HEK293T (cell line): Measurements from ENCODE around the gene CPA4.

Experiments
- CTCF ChIA-PET: fragments of 350-600 bp; formaldehyde crosslinking; extraction: SDS; loops from one replicate; lab custom pipeline; 2021; ENCODE audit warnings: antibody characterized with exemption, inconsistent platforms; lab: Yijun Ruan, JAX
- POLR2A ChIA-PET: fragments of 350-600 bp; formaldehyde crosslinking; extraction: SDS; loops from one replicate; lab custom pipeline; 2020; ENCODE audit warnings: antibody characterized with exemption, inconsistent platforms; lab: Yijun Ruan, JAX
- DNase-seq: peaks from one replicate; pipeline ENCODE4 v3.0.0; 2012; ENCODE audit warnings: mixed read lengths; ENCODE audit errors: extremely low spot score
- ARNT ChIP-seq: fragments of 450-650 bp; IDR thresholded peaks from 2 replicates; pipeline ENCODE4 v1.6.1; 2017; ENCODE audit warnings: mild to moderate bottlenecking
- BHLHE40 ChIP-seq: fragments of 450-650 bp; IDR thresholded peaks from 2 replicates; pipeline ENCODE4 v1.6.1; 2016; ENCODE audit warnings: mild to moderate bottlenecking, moderate library complexity, borderline replicate concordance
- CTBP1 ChIP-seq: fragments of 450-650 bp; IDR thresholded peaks from 2 replicates; pipeline ENCODE4 v1.6.1; 2016; ENCODE audit warnings: borderline replicate concordance
- ELF4 ChIP-seq: fragments of 450-650 bp; IDR thresholded peaks from 2 replicates; pipeline ENCODE4 v1.6.1; 2017; ENCODE audit warnings: antibody characterized with exemption
- FOXA1 ChIP-seq: fragments of 450-650 bp; IDR thresholded peaks from 2 replicates; pipeline ENCODE4 v1.6.1; 2016; ENCODE audit warnings: mild to moderate bottlenecking
- FOXK2 ChIP-seq: fragments of 450-650 bp; IDR thresholded peaks from 2 replicates; pipeline ENCODE4 v1.6.1; 2016; ENCODE audit warnings: mild to moderate bottlenecking
- FOXM1 ChIP-seq: fragments of 450-650 bp; IDR thresholded peaks from 2 replicates; pipeline ENCODE4 v1.6.1; 2017; ENCODE audit warnings: mild to moderate bottlenecking, borderline replicate concordance
- HDGF ChIP-seq: fragments of 450-650 bp; IDR thresholded peaks from 2 replicates; pipeline ENCODE4 v1.6.1; 2017; ENCODE audit warnings: antibody characterized with exemption, borderline replicate concordance
- L3MBTL2 ChIP-seq: fragments of 450-650 bp; conservative IDR thresholded peaks from 2 replicates; pipeline ENCODE4 v1.6.1; 2016; ENCODE audit warnings: mild to moderate bottlenecking
- LEF1 ChIP-seq: fragments of 450-650 bp; IDR thresholded peaks from 2 replicates; pipeline ENCODE4 v1.6.1; 2017; ENCODE audit warnings: mild to moderate bottlenecking, borderline replicate concordance
- NFRKB ChIP-seq: fragments of 450-650 bp; IDR thresholded peaks from 2 replicates; pipeline ENCODE4 v1.6.1; 2016; ENCODE audit warnings: mild to moderate bottlenecking, moderate library complexity
- SP1 ChIP-seq: fragments of 450-650 bp; IDR thresholded peaks from 2 replicates; pipeline ENCODE4 v1.6.1; 2017
- SUZ12 ChIP-seq: fragments of 450-650 bp; IDR thresholded peaks from 2 replicates; pipeline ENCODE4 v1.6.1; 2016; ENCODE audit warnings: mild to moderate bottlenecking
- TARDBP ChIP-seq: fragments of 450-650 bp; IDR thresholded peaks from 2 replicates; pipeline ENCODE4 v1.6.1; 2016
- ZNF384 ChIP-seq: fragments of 450-650 bp; IDR thresholded peaks from 2 replicates; pipeline ENCODE4 v1.6.1; 2016
- TF ChIP-seq, protein P1 (sequence below): fragments of 450-650 bp; IDR thresholded peaks from 2 replicates; pipeline ENCODE4 v1.6.1; 2016

Gene CPA4

DNA sequence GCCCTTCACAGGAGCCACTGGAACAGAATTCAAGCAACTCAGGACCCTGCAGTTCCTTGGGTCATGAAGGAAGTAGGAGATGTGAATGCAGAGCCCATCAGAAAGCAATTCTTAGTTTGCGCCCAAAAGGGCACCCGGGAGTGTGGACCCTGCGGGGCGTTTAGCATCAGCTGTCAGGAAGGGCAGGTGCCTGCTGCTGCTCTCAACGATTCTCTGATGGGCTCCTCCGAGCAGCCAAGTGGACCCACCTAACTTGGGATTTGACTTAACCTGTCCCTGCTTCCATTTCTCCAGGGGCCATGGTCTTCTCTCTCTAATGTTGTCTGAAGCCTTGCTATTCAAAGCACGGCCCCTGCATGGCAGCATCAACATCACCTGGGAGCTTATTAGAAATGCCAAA, 68.7 kb downstream of the CPA4 start:
- CTCF ChIA-PET = no interaction called here
- POLR2A ChIA-PET = no interaction called here
- TF ChIP-seq TARDBP (no peak), SP1 (no peak), FOXK2 (no peak), L3MBTL2 (no peak), CTBP1 (no peak), FOXA1 (no peak), SUZ12 (no peak)

DNA sequence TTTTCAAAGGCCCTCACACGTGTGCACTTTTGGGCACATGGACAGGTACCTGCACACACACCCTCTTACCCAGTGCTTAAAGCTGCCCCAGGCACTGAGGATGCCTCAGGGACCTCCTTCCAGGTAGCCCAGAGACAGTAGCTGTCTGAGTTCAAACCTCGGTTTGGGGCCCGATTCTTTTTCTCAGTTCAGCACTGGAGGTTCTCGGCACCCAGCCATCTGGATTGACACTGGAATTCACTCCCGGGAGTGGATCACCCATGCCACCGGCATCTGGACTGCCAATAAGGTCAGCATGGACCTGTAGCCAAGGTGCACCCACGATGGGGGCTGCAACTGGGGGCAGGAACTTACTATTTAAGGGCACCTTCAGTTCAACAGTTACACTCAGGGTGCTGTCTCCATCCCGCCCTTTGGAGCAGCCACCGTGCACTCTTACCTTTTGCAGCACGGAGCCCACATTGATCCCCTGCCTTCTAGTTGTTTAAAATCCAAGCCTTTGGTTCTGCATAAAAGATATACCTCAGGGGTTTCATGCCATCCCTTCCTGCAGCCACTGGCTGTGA, 69.4 kb downstream of the CPA4 start:
- CTCF ChIA-PET = no interaction called here
- TF ChIP-seq ARNT (no peak), HDGF (no peak), BHLHE40 (no peak), TARDBP (no peak), FOXK2 (no peak), L3MBTL2 (no peak), NFRKB (no peak), LEF1 (no peak), FOXM1 (no peak), ZNF384 (no peak), FOXA1 (no peak)
- TF ChIP-seq, protein P1, sequence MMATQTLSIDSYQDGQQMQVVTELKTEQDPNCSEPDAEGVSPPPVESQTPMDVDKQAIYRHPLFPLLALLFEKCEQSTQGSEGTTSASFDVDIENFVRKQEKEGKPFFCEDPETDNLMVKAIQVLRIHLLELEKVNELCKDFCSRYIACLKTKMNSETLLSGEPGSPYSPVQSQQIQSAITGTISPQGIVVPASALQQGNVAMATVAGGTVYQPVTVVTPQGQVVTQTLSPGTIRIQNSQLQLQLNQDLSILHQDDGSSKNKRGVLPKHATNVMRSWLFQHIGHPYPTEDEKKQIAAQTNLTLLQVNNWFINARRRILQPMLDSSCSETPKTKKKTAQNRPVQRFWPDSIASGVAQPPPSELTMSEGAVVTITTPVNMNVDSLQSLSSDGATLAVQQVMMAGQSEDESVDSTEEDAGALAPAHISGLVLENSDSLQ = no peak
- POLR2A ChIA-PET = no interaction called here
- DNase-seq = no peak

More for the DNA sequence above, 68.7 kb downstream of the CPA4 start:
- DNase-seq = no peak

DNA sequence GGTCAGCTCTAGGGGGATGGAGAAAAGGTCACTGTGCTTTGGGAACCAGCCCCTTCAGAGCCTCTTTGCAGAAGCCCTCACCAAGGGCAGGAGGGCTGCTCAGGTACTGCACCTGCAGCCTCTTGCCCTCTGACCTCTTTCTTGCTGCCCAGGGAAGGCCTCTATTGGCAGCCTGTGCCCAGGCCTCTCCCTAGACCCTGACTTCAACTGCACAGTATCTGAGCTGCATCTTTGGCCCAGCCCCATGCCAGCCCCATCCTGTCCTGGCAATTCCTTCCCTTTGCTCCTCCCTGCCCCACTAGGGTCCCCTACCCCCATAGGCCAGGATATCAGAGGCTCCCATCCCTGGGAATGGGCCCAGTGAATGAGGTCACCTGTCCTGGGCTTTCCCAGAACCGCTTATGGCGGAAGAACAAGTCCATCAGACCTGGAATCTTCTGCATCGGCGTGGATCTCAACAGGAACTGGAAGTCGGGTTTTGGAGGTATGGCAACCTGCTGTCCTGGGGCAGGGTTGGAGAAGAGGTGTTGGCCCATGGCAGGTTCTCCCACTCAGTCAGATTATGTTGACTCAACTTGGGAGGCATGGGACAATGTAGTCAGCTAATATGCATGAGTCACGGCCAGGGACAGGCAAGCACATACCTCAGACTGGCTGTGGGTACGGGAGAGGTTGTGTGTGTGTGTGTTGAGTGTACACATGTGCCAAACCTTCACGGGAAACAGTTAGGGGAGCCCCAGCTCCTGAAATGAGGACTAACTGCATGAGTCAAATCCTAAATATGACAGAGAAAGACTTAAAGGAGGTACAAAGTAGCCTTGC, 70.3 kb downstream of the CPA4 start:
- POLR2A ChIA-PET = no interaction called here
- CTCF ChIA-PET = no interaction called here
- TF ChIP-seq FOXK2 (no peak), FOXA1 (no peak), ELF4 (no peak), TARDBP (no peak), L3MBTL2 (no peak), ZNF384 (no peak), SP1 (no peak), ARNT (no peak)
- DNase-seq = no peak

DNA sequence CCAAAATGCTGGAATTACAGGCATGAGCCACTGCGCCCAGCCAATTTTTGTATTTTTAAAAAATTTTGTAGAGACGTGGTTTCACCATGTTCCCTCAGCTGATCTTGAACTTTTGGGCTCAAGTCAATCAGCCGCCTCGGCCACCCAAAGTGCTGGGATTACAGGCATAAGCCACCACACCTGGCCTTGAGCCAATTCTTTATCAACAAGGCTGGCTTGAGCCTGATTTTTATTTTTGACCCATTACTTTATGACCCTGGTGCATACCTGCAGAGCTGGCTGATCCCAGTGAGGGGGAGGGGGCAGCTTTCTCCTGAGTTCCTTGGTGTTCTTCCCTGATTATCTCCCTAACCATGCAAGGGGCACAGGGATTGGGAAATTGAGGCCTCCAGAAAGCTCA, 71.5 kb downstream of the CPA4 start:
- no peak for DNase-seq
- CTCF ChIA-PET = no interaction called here
- POLR2A ChIA-PET = no interaction called here
- TF ChIP-seq HDGF = no peak
- TF ChIP-seq ZNF384 = no peak
- no peak for TF ChIP-seq CTBP1
- no peak for TF ChIP-seq L3MBTL2
- TF ChIP-seq, protein P1 = no peak
- TF ChIP-seq TARDBP = no peak
- no peak for TF ChIP-seq NFRKB
- TF ChIP-seq SUZ12 = no peak
- no peak for TF ChIP-seq FOXK2
- TF ChIP-seq BHLHE40 = no peak
- no peak for TF ChIP-seq FOXM1
- TF ChIP-seq FOXA1 = no peak
- TF ChIP-seq SP1 = no peak
- no peak for TF ChIP-seq ELF4
- no peak for TF ChIP-seq ARNT
- no peak for TF ChIP-seq LEF1

DNA sequence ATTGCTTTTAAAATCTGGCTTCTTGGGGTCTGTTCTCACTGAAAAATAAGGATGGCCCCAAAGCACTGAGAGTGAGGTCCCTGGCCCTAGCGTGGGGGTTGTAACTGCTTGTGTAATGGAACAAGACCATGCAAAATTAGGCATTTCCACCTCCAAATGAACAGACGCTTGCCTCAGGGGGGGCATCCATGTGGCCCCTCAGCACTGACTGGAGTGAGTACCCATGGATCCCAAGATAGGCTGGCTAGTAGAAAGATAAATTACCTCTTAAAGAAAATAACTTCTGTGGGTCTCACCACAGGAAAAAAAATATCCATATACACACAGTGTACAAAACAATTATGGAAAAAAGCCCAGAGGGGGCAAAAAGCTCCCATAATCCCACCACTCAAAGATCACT, 72.1 kb downstream of the CPA4 start:
- TF ChIP-seq ELF4 = no peak
- no peak for TF ChIP-seq SUZ12
- no peak for TF ChIP-seq CTBP1
- TF ChIP-seq LEF1 = no peak
- TF ChIP-seq, protein P1 = no peak
- no peak for TF ChIP-seq FOXM1
- TF ChIP-seq L3MBTL2 = no peak
- TF ChIP-seq FOXK2 = no peak
- TF ChIP-seq ZNF384 = no peak
- no peak for TF ChIP-seq FOXA1
- no peak for TF ChIP-seq BHLHE40
- no peak for TF ChIP-seq NFRKB
- no peak for TF ChIP-seq TARDBP
- TF ChIP-seq SP1 = no peak
- TF ChIP-seq ARNT = no peak
- TF ChIP-seq HDGF = no peak
- ChIA-PET POLR2A (no interaction called here), CTCF (no interaction called here)
- DNase-seq = no peak
